Choroid plexus epithelial cell (primary cell): ENCODE results near the gene CCNK.

Source experiments
- DNase-seq: peaks from one replicate; pipeline ENCODE4 v3.0.0-alpha.2; 2010; ENCODE audit warnings: low read depth
- H3K4me3 ChIP-seq: 2 replicates; pipeline ENCODE4 v1.5.1; 2011; ENCODE audit warnings: low read depth, mild to moderate bottlenecking, control low read depth, low read length, moderate library complexity
- CTCF ChIP-seq: conservative IDR thresholded peaks from 2 replicates; pipeline ENCODE4 v1.5.1; 2011; ENCODE audit warnings: low read depth, mild to moderate bottlenecking, control low read depth, inconsistent platforms, low read length, moderate library complexity

Gene CCNK

GRCh38 chr14:99505089-99505488, 23.9 kb downstream of the CCNK start:
- no peak for DNase-seq
- no peak for TF ChIP-seq CTCF
- H3K4me3 ChIP-seq, result no peak overlapping the region

DNA sequence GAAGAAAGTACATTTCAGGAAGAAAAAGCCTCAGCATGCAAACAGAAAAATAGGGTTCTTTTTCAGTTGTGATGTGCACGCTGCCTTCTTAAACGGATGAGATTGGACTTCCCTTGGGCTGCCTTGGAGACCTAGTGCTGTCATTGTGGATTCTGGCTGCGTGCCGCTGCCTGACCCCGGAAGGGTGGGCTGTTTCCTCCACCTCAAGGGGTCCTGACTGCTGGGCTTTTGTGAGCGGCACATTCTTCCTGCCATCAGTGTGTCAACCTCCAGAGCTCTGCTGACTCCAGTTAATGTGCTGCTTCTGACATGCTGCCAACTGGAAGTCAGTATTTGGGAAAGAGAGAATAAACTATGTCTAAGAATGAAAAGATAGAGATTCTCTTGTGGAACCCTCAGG, 25.1 kb downstream of the CCNK start:
- DNase-seq, result no peak
- H3K4me3 ChIP-seq, result no peak overlapping the region
- no peak for TF ChIP-seq CTCF

- no peak overlapping the region for H3K4me3 ChIP-seq
- no peak for DNase-seq
- no peak for TF ChIP-seq CTCF
Observed at GRCh38 chr14:99507860-99508640, 26.8 kb downstream of the CCNK start.

- DNase-seq, result no peak
- TF ChIP-seq CTCF, result no peak
- H3K4me3 ChIP-seq, result no peak overlapping the region
Observed at GRCh38 chr14:99508896-99509629, 27.9 kb downstream of the CCNK start.

- no peak for TF ChIP-seq CTCF
- no peak for DNase-seq
- H3K4me3 ChIP-seq, result no peak overlapping the region
Observed at GRCh38 chr14:99509871-99510555, 28.8 kb downstream of the CCNK start.

DNA sequence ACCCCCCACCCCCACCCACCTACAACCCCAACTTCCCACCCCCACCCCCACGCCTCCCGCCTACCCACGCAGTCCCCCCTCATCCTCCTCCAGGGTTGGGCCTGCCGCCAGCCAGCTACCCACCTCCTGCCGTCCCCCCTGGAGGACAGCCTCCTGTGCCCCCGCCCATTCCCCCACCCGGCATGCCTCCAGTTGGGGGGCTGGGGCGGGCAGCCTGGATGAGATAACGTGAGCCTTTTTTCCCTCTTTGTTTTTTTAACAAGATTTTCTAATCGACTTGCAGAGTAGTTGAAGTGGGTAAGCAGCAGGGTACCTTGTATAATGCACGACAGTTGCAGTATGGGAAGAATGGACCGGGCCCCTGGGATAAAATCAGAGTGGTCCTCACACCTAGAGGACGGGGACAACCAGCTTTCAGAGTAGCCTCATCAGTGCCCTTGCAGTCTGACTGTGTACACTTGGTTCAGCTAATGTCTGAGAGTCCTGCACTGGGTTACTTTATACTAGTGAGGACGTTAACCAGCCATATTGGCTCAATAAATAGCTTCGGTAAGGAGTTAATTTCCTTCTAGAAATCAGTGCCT, 29.4 kb downstream of the CCNK start:
- DNase-seq, result no peak
- H3K4me3 ChIP-seq, result no peak overlapping the region
- no peak for TF ChIP-seq CTCF
